GM23338 (cell line): ENCODE results near the gene SLC23A1. TPM values are rescaled to one million over a fixed set of nuclear protein-coding genes. Genes with fewer than 3 reads are reported as not detected.

Source experiments
- ATAC-seq: fragments of 200-7000 bp; cut with Tn5 transposase; 3 replicates; pipeline ENCODE4 v1.9.1; 2020
- DNase-seq: peaks from one replicate; pipeline ENCODE4 v3.0.0-alpha.2; 2015; ENCODE audit warnings: low spot score
- H2AFZ ChIP-seq: fragments of 200-600 bp; sonication (generic); 2 replicates; pipeline ENCODE4 v1.8.0; 2016; ENCODE audit warnings: antibody characterized with exemption, mild to moderate bottlenecking, moderate library complexity
- H3F3A ChIP-seq: fragments of 200-600 bp; sonication (generic); replicated peaks from 2 replicates; pipeline ENCODE4 v1.8.0; 2017; ENCODE audit warnings: antibody characterized with exemption, mixed run types, low read depth
- H3K27ac ChIP-seq: fragments of 200-600 bp; sonication (generic); 2 replicates; pipeline ENCODE4 v1.6.1; 2016; ENCODE audit warnings: low read depth
- H3K27me3 ChIP-seq: fragments of 200-600 bp; sonication (generic); 2 replicates; pipeline ENCODE4 v1.8.0; 2016; ENCODE audit warnings: mild to moderate bottlenecking, mixed run types, moderate library complexity; ENCODE audit not compliant: insufficient read depth
- H3K36me3 ChIP-seq: fragments of 200-600 bp; sonication (generic); 2 replicates; pipeline ENCODE4 v1.8.0; 2016; ENCODE audit warnings: mild to moderate bottlenecking; ENCODE audit not compliant: insufficient read depth
- H3K4me1 ChIP-seq: fragments of 200-600 bp; sonication (generic); 2 replicates; pipeline ENCODE4 v1.8.0; 2016; ENCODE audit warnings: mild to moderate bottlenecking, moderate library complexity; ENCODE audit not compliant: insufficient read depth
- H3K4me2 ChIP-seq: fragments of 200-600 bp; sonication (generic); 2 replicates; pipeline ENCODE4 v1.7.1; 2017; ENCODE audit warnings: mixed run types
- H3K4me3 ChIP-seq: fragments of 200-600 bp; sonication (generic); 2 replicates; pipeline ENCODE4 v1.6.1; 2016; ENCODE audit warnings: mixed run types
- H3K79me2 ChIP-seq: fragments of 200-600 bp; sonication (generic); replicated peaks from 2 replicates; pipeline ENCODE4 v1.8.0; 2017; ENCODE audit warnings: mild to moderate bottlenecking; ENCODE audit not compliant: insufficient read depth
- H3K9me2 ChIP-seq: fragments of 200-600 bp; sonication (generic); 2 replicates; pipeline ENCODE4 v1.8.0; 2017; ENCODE audit not compliant: insufficient read depth
- H4K20me1 ChIP-seq: fragments of 200-600 bp; sonication (generic); replicated peaks from 2 replicates; pipeline ENCODE4 v1.8.0; 2017; ENCODE audit warnings: mild to moderate bottlenecking; ENCODE audit not compliant: insufficient read depth
- H3K27ac Mint-ChIP-seq: 2 replicates; pipeline ENCODE4 v1.8.0; 2020; ENCODE audit warnings: inconsistent platforms, mild to moderate bottlenecking, moderate library complexity, mixed read lengths
- H3K27me3 Mint-ChIP-seq: 3 replicates; pipeline ENCODE4 v1.8.0; 2022; ENCODE audit warnings: low read depth, mild to moderate bottlenecking, moderate library complexity, mixed read lengths, inconsistent platforms; ENCODE audit not compliant: insufficient read depth, poor library complexity
- H3K36me3 Mint-ChIP-seq: 3 replicates; pipeline ENCODE4 v1.8.0; 2021; ENCODE audit warnings: low read depth, mild to moderate bottlenecking, inconsistent platforms, moderate library complexity, mixed read lengths
- H3K4me1 Mint-ChIP-seq: 3 replicates; pipeline ENCODE4 v1.8.0; 2020; ENCODE audit warnings: mild to moderate bottlenecking, inconsistent platforms, mixed read lengths
- H3K4me3 Mint-ChIP-seq: 3 replicates; pipeline ENCODE4 v1.8.0; 2021; ENCODE audit warnings: moderate library complexity, mild to moderate bottlenecking, inconsistent platforms, mixed read lengths
- H3K9me3 Mint-ChIP-seq: 3 replicates; pipeline ENCODE4 v1.8.0; 2020; ENCODE audit warnings: moderate library complexity, mild to moderate bottlenecking, inconsistent platforms, mixed read lengths
- CREB1 ChIP-seq: fragments of 250-450 bp; sonication (Bioruptor Pico); IDR thresholded peaks from 2 replicates; pipeline ENCODE4 v1.5.0; 2020; ENCODE audit warnings: low read depth, mild to moderate bottlenecking, moderate library complexity
- CTCF ChIP-seq, 2 experiments: fragments of 200-600 bp in 1 of 2; sonication (generic) in 1 of 2; conservative IDR thresholded peaks; 2 replicates each; pipeline versions ENCODE4 v1.5.1 to v1.6.1; 2016 to 2017; ENCODE audit warnings: antibody characterized with exemption in 2 of 2, low read depth in 2 of 2, mild to moderate bottlenecking in 2 of 2, moderate library complexity in 1 of 2
- ETS1 ChIP-seq: IDR thresholded peaks from 2 replicates; pipeline ENCODE4 v1.6.1; 2016; ENCODE audit warnings: antibody characterized with exemption
- EZH2 ChIP-seq: fragments of 200-600 bp; sonication (generic); IDR thresholded peaks from one replicate; pipeline ENCODE4 v1.8.0; 2017; ENCODE audit warnings: antibody characterized with exemption, mild to moderate bottlenecking, low read depth; ENCODE audit not compliant: unreplicated experiment
- EZH2phosphoT487 ChIP-seq: fragments of 200-600 bp; sonication (generic); IDR thresholded peaks from one replicate; pipeline ENCODE4 v1.8.1; 2018; ENCODE audit warnings: antibody characterized with exemption; ENCODE audit not compliant: unreplicated experiment
- JUNB ChIP-seq: IDR thresholded peaks from one replicate; pipeline ENCODE4 v1.6.1; 2016; ENCODE audit warnings: antibody characterized with exemption; ENCODE audit not compliant: unreplicated experiment
- NANOG ChIP-seq: IDR thresholded peaks from 2 replicates; pipeline ENCODE4 v1.6.1; 2016; ENCODE audit warnings: antibody characterized with exemption, borderline replicate concordance
- POLR2AphosphoS5 ChIP-seq: IDR thresholded peaks from 2 replicates; pipeline ENCODE4 v1.6.1; 2016; ENCODE audit warnings: antibody characterized with exemption, low read depth
- REST ChIP-seq: IDR thresholded peaks from one replicate; pipeline ENCODE4 v1.6.1; 2018; ENCODE audit warnings: antibody characterized with exemption; ENCODE audit not compliant: unreplicated experiment
- STAT1 ChIP-seq: IDR thresholded peaks from one replicate; pipeline ENCODE4 v1.6.1; 2016; ENCODE audit warnings: antibody characterized with exemption; ENCODE audit not compliant: unreplicated experiment
- ZNF114 ChIP-seq: fragments of 250-450 bp; sonication (Bioruptor Pico); IDR thresholded peaks from 2 replicates; pipeline ENCODE4 v1.5.0; 2020; ENCODE audit warnings: mild to moderate bottlenecking, moderate library complexity
- ZNF331 ChIP-seq: fragments of 250-450 bp; sonication (Bioruptor Pico); IDR thresholded peaks from 2 replicates; pipeline ENCODE4 v1.5.0; 2020; ENCODE audit warnings: low read depth, mild to moderate bottlenecking, moderate library complexity
- ZNF462 ChIP-seq: fragments of 250-450 bp; sonication (Bioruptor Pico); IDR thresholded peaks from 2 replicates; pipeline ENCODE4 v1.5.0; 2020; ENCODE audit warnings: mild to moderate bottlenecking, moderate library complexity
- polyA plus RNA-seq: library from polyadenylated mRNA; unstranded; fragments of >200 nt; fragmentation: Nextera tagmentation; extraction: Ambion mirVana; gene quantifications from 2 replicates; pipeline ENCODE4 v1.2.1, GENCODE V29; 2016
- total RNA-seq: library from RNA; depleted of rRNA; stranded (reverse); fragments of >200 nt; shearing (Covaris generic); gene quantifications from 2 replicates; pipeline ENCODE4 v1.2.3, GENCODE V29; 2014

SLC23A1 gene
- total and polyA plus RNA-seq, 2 experiments from 2014 or later, result 0.29 TPM; not detected in 1

- no peaks in the 10 kb centered on the region for H3K4me1 ChIP-seq
- no peaks in the 10 kb centered on the region for H4K20me1 ChIP-seq
- H2AFZ ChIP-seq, result no peak overlapping the region
- H3K27me3 ChIP-seq, result no peaks in the 10 kb centered on the region
- no peak overlapping the region for H3K27ac ChIP-seq
- no peak for ATAC-seq
- Mint-ChIP-seq H3K27me3 (peaks cover 1% of the 10 kb centered on the region), H3K9me3 (no peaks in the 10 kb centered on the region), H3K36me3 (peaks cover 10% of the 10 kb centered on the region), H3K4me1 (peaks cover 4% of the 10 kb centered on the region; the same call in 1 of the 3 replicates), H3K27ac (no peak overlapping the region), H3K4me3 (no peak overlapping the region)
- no peaks in the 10 kb centered on the region for H3K9me2 ChIP-seq
- no peak for TF ChIP-seq ZNF114 (CRISPR knock-in tag)
- no peak for TF ChIP-seq ETS1
- no peak for TF ChIP-seq REST
- no peak for TF ChIP-seq EZH2phosphoT487
- no peak for TF ChIP-seq JUNB
- no peak for TF ChIP-seq CREB1 (CRISPR knock-in tag)
- no peak for TF ChIP-seq POLR2AphosphoS5
- no peak for TF ChIP-seq STAT1
- no peak for TF ChIP-seq ZNF331 (CRISPR knock-in tag)
- no peak for TF ChIP-seq EZH2
- no peak for TF ChIP-seq NANOG
- TF ChIP-seq ZNF462 (CRISPR knock-in tag), result no peak
- no peak for TF ChIP-seq CTCF (conservative IDR thresholded peaks at IDR 0.05; ENCODE audit: low read depth in 2 of 2)
- H3K4me3 ChIP-seq, result no peak overlapping the region
- no peak for DNase-seq
- 0 out of 2 replicates have a peak, but pooled peaks cover 3% of the 10 kb centered on the region for H3F3A ChIP-seq
- no peaks in the 10 kb centered on the region for H3K79me2 ChIP-seq
- no peaks in the 10 kb centered on the region for H3K36me3 ChIP-seq
- H3K4me2 ChIP-seq, result no peak overlapping the region
Observed at GRCh38 chr5:139413963-139414362, 30.9 kb upstream of the SLC23A1 start.
